SK-N-MC (cell line): Measurements from ENCODE around the gene CTCFL.

Experiments used
- EZH2 ChIP-seq: fragments of 200-600 bp; sonication (generic); IDR thresholded peaks from one replicate; pipeline ENCODE4 v1.6.1; 2017; ENCODE audit warnings: antibody characterized with exemption
- POLR2AphosphoS5 ChIP-seq: IDR thresholded peaks from 2 replicates; pipeline ENCODE4 v1.6.1; 2012; ENCODE audit warnings: mild to moderate bottlenecking, low read depth, low read length, borderline replicate concordance

DNA sequence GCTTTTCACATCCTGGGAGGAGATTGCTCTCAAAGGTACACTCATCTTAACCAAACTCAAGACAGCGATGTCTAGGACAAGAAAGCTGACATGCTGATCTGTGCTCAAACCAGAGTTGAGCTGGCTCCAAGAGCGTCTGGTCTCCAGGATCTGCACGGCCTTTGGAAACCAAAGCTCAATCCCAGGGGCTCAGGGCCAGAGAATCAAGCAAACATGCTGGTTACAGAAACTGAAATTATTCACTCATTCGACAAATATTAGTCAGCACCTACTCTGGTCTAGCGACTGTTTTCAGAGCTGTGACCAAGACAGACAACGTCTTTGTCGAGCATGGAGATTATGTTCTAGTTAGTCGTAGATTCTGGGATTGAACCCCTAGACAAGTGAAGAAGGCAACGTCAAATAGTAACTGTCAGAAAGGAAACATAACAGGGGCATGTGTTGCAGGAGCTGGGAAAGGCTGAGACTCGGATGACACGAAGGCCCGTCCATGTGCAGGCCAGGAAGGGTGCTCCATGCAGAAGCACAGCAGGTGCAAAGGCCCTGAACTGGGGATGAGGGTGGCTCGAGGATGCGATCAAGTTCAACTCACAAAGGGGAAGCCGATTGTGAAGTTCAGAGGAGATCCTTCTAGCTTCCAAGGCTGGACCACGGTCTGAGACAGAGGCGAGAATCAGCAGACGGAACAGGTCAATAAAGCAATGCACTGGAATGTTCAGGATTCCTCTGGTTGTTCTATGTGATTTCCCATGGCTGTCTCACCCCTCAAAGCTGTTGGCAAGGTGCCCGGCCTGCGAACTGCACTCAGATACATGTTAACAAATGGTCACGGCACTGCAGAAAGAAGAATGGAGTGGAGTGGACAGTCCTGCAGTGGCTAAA is 23.5 kb upstream of the CTCFL start:
- TF ChIP-seq EZH2 (no peak), POLR2AphosphoS5 (no peak)
